HT1080 (cell line): Measurements from ENCODE around the gene FARP1. TPM values are rescaled to one million over a fixed set of nuclear protein-coding genes. Genes with fewer than 3 reads are reported as not detected.

Experiments used
- DNase-seq: peaks from one replicate; pipeline ENCODE4 v3.0.0-alpha.2; 2015; ENCODE audit warnings: low read depth
- total RNA-seq: library from RNA; depleted of rRNA; stranded (reverse); fragments of >200 nt; shearing (Covaris generic); gene quantifications from 2 replicates; pipeline ENCODE4 v1.2.3, GENCODE V29; 2014

The FARP1 gene
- total RNA-seq, 1 experiment from 2014 or later, result 17.7 TPM

DNA sequence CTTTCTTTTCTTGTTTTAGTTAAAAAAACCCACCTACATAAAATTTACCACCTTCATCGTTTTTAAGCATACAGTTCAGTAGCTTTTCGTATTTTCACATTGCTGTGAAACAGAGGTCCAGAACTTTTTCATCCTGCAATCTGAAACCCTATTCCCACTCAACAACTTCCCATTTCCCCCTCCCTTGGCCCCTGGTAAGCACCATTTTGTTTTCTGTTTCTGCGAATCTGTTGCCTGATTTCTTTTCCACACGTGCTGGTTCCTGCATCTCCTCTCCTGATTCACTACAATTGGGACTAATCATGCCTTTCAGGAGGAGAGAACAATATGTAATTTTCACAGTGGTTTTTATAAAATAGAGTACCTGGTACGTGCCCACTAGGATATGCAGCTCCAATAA lies 183.4 kb downstream of the FARP1 start:
- no peak for DNase-seq

DNA sequence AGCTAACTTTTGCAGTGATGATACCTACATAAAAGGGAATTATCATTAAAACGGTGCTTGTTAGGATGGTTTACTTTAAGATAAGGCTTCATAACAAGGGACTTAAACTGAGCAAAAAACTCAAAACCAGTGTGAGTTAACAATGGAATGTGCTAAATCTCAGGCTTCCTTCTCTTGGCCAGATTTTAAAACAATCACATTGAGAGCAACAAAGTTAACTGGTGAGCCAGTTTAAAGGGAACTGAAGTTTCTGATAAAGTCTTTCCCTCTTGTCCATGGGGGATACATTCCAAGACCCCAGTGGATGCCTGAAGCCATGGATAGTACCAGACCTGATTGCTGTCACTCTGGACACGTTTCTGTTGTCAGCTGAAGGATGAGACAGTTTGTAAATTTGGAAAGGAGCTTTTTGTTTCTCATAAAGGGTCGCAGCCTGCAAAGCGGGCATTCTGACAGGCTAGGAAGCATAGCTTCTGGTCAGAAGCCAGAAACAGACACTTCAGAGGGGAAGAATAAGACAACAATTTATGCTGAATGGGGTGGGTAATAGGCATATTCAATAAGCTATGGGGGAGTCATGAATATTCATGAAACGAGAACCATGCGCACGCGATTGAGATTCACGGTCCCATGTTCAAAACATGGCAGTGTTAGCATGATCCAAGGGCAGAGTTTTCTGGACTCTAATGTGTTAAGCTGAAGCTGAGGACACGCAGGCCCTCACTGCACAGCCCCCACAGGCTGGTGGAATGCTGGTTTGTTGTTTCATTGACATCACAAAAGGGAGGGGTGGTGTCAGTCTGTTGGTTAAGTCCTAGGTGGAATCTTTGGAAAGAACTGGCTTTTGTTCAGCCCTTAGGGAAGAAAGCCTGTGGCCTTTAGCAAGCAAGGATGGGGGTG lies 184.7 kb downstream of the FARP1 start:
- no peak for DNase-seq

DNA sequence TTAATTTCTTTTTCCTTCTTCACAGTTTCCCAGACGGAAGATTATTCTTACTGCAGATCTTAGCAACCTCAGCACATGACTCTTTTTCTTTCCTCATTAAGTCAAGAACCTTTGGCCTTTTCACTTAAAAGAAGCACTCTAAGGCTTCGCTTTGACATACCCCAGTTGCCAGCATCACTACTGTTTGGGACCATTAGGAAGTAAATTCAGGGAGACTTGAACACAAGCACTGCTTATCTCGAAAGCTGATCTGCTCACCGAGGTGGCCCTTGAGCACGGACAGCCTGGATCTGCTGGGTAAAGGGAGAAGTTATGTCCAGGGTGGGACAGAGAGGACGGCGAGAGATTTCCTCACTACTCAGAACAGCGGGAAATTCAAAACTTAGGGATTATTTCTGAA lies 185.6 kb downstream of the FARP1 start:
- no peak for DNase-seq

DNA sequence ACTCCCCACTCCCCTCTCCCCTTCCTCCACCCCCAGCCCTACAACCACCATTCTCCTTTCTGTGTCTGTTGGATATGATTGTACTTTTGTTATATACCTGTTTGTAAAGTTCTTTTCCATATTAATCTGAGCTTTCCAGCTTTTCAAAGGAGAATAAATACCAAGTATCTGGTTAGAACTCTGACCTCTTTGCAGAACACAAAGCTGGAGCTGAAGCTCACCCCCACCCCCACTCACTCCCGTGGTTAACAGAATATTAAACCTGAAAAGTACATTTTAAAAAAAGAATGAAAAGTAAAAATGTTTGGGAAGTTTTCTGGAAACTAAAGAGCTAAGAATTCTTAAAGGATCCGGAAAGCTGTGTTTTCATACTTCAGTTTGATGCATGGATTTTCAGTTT lies 189.3 kb downstream of the FARP1 start:
- no peak for DNase-seq

DNA sequence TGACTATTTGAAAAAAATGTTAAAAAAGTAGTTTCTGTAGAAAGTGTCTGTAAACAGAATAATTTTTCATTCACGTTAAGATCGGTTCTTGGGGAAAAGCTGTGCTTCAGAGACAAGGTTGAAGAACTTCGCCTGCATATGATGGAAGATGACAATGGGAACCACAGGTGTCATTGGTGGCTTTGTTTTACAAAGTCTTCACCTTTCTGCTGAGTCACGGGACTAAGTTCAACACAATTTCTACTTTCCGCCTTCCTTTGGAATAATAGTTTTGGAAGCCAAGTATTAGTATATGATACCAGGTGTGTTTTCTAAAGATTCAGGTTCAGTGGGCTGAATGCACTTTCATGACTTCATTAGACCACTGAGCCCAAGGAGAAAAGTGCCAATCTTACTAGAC lies 189.8 kb downstream of the FARP1 start:
- DNase-seq, result no peak

DNA sequence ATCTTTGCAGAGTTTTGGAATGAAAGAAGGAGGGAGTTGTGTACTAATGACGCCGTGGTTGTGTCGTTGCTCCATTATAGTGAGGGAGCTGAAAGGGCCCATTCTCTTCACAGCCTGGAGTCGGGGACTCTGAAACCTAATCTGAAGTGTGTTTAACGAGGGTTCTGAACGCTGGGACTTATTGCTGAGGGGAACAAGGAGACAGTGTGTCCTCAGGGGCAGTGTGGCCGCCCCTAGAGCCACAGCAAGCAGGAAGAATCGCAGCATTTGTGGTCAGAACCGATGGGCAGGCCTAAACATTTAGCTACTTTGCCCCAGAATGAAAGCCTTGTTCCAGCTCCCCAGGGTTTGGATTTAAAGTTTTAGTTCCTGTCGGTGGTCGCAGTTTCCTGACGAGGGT lies 190.6 kb downstream of the FARP1 start:
- DNase-seq, result no peak

DNA sequence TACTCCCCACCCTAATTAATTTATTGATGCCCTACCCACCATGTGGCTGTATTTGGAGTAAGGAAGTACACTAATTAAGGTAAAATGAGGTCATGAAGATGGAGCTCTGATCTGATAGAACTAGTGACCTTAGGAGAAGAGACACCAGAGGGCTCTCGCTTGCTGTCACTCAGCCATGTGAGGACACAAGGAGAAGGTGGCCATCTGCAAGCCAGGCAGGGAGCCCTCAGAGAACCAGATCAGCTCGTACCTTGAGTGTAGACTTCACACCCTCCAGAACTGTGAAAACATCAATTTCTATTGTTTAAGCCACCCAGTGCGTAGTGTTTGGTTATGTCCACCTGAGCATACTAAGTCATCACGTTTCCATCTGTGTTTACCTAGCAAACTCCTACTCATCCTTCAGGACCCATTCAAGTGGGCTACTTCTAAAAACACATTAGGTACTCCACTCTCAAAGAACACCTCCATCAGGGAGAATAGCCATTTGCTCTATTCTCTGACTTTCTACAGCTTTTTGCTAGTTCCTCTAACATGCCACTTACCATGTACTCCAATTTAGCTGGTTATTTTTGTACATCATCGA lies 191.8 kb downstream of the FARP1 start:
- DNase-seq, result no peak

DNA sequence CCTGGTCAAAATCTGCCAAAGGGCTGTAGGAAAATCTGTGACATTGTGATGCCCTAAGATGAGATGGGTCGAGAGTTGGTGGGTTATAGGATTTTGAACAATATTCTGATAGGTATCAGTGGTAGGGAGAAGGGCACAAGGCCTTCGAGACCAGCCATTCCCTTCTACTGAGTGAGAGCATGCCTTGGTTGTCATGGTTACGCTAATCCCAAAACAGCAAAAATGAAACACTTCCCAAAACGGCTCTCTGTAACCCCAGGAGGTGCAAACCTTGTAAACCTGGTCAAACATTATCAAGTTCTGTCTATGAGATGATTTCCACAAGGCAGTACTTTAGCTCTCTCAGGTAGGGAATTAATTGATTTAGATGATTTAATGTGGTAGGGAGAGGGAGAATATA lies 192.8 kb downstream of the FARP1 start:
- DNase-seq, result no peak

DNA sequence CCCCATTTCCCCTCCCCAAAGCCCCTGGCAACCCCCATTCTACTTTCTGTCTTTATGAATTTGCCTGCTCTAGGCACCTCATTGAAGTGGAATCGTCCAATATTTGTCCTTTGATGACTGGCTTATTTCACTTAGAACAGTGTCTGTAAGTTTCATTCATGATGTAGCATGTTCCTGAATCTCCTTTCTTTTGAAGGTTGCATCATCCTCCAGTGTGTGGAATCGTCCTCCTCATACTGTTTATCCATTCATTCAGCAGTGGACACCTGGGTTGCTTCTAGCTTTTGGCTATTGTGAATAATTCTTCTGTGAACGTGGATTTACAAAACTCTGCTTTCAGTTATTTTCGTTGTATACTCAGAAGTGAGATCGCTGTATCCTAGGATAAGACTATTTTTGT lies 195.4 kb downstream of the FARP1 start:
- no peak for DNase-seq

DNA sequence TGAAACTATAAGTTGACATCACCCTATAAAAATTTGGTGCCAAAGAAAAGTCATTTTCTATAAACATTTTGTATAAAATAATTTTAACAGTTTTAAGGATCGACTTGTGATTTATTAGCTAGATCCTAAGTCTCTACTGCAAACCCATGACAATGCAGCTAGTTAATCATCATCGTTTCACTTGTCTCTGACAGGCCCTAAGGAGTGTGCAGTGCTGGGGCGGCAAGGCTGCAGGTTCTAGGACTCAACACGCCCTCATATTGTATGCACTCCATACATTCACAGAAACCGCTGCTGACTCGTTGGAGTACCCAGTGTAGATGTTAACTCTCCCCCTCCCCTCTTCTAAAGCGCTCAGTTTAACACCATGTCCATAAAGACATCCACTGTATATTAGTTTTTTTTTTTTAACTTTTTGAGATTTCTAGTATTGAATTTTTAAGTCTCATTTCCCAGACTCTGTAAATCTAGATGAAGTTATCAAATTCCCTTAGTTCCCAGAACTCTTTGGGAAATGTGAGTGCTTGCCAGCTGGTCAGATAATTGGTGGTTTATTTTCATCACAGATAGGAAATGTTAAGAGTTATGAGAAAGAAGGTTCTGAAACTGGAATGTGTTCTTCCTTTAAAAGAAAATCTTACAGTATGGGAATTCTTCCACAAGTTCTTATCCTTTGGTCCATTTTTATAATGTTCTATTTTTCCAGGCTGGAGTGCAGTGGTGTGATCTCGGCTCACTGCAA lies 197.0 kb downstream of the FARP1 start:
- DNase-seq, result no peak

DNA sequence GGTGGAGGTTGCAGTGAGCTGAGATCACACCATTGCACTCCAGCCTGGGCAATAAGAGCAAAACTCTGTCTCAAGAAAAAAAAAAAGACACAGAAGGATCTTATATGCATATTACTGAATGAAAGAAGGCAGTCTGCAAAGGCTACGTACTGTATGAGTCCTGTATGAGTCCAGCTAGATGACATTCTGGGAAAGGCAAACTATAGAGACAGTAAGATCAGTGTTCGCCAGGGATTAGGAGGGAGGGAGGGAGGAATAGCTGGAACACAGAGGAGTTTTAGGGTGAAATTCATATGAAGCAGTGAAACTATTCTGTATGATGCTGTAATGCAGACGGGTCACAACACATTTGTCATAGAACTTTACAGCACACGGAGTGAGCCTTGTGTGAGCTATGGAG lies 200.1 kb downstream of the FARP1 start:
- no peak for DNase-seq

DNA sequence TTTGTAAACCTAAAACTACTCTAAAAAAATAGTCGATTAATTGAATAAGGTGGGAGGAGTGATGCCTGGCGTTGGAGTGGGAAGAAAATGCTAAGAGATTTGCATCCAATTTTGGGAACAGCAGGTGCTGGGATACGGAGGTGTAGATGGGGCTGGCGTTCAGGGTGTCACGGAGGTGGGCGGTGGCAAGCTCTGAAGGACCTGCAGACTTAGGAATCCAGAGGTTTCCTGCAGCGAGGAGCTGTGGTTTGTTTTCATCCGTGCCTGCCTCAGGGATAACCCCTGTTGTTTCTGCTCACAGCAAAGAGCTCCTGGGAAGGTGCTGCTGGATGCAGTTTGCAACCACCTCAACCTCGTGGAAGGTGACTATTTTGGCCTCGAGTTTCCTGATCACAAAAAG lies 200.6 kb downstream of the FARP1 start:
- no peak for DNase-seq

DNA sequence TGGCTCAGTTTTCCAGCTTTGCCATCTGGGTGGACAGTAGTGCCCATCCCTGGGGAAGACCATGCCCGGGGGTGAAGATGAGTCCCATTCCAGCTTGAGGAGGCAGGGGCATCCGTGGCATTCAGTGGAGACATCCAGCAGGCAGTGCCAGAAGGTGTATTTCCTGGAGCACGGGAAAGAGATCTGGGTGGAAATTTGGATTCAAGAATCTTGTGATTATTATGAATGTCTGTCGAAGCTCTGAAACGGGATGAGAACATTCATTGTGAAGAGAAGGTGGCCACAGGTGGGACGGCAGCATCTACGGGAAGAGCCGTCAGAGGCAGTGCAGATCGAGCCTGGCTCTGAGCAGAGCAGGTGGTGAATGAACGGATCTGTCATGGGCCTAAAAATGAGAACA lies 201.5 kb downstream of the FARP1 start:
- DNase-seq, result no peak

DNA sequence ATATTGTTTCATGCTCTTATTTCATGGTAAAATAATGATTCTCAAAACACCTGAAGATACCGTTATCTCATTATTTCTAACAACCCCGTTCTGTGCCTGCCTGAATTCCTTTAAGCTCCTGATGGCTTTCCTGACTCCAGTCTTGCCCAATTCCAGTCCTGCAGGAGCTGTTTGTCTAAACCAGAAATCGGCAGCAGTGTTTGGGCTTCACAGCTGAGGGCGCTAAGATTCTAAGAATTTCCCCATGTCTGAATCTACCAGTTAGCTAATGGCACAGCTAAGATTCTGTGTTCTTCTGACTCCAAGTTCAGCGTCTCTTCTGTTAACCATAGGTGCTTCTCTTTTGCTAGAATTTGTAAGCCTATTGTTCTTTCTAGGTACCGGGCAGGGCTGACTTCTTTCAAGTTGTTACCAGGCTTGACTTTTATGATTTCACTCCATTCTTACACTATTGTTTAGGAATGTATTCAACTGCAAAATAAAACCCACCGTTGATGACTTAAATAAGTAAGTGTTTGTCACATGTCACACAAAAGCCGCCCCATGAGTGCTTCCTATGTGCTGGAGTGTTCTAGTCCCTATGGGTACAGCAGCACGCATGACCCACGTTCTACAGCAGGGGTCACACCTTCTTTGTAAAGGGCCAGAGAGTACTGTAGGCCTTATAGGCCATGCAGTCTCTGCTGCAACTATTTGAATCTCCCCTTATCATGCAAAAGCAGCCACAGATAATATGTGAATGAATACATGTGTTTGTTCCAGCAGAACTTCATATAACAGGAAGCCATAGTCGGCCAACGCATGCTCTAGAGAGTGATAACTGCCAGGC lies 202.4 kb downstream of the FARP1 start:
- no peak for DNase-seq

DNA sequence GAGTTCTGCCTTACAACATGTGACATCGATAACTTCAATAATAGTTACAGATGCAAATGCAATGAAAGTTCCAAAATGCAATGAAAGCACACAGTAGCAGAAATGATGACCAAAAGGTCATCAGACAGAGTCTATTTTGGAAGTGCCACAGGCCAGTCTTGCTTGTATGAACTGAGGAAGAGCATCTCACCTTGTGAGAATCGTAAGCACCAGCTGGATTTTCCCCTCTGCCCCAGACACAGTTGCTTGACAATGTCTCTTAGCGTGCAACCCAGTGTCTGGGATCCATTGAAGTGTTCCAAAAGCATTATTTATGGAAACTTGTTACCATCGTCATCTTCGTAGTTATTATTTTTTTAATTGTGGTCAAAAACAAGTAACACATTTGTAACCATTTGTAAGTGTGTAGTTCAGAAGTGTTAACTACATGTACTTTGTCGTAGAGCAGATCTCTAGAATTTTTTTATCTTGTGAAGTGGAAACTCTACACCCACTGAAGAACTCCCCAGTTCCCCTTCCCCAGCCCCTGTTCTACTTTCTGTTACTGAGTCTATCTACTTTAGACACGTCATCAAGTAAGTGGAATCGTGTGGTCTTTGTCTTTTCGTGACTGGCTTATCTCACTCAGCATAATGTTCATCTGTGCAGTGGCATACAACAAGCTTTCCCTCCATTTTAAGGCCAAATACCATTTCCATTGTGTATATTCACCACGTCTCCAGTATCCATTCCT lies 204.2 kb downstream of the FARP1 start:
- DNase-seq, result no peak

DNA sequence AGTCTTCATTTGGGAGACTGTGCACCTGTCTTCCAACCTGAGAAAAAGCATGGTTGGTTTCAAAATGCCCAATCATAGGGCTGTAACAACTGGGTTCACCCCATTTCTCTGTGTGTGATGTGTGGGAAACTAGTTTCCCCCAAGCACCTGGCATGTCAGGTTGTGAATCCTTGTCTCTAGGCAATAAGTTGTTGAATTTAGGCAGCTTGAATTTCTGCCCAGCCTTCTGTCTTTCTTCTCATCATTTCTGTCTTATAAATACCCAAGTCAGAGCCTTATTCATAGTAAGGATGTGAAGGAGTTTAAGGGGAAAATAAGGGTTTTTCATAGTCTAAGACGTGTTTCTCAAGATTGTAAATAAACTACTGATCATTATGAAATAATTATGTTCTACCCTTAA lies 204.9 kb downstream of the FARP1 start:
- no peak for DNase-seq

DNA sequence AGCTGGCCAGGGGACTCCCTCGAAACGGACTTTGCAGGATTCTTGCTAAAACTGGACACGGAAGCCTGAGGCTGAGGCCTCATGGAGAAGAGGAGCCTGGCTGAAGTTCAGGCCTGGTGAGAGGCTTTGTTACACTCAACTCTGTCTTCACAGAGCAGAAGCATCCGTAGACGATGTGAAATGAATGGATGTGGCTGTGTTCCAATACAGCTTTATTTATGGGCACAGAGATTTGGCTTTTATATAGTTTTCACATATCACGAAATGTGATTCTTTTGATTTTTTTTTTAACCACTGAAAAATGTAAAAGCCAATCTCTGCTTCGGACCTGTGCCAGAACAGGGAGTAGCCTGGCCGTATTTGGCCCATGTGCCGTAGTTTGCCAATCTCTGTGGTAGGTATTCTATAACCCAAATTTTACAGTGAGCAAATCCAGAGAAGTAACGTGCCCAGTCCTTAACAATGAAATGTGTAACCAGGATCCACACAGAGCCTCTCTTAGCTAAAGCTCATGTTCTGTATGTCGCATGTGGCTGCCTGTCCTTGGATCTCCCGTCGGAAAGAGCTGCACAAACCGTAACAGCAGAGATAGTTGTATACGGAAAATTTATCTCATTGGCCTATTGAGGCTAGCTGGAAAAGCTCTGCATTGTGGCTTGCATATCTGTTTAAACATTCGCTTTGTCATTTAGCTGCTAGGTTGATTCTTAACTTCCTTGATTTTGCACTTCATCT lies 205.7 kb downstream of the FARP1 start:
- no peak for DNase-seq

DNA sequence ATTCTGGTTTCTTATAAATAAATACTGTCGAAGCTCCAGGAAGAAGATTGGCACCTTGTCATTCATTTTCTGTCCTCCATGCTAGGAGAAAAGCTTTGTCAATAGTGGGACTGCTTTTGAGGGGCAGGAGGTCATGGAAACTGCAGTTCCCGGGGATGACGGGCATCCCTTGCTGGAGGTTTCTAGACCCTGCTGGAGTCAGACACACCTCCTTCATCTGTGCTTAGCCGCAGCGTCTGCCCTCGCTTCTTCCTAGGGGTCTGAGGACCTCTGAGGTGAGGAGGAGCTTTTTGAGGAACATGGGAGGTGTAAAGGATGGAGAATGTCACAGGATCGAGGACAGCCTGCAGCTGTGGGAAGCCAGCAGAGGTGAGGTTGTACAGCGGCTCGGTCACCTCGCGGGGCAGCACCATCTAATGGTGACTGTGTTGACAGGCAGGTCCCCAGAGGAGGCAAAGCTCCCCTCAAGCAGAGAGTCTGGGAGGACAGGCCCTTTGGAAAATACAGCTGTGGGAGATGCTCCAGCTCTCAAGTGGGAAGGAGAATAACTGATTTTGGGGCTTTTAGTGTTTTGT lies 206.9 kb downstream of the FARP1 start:
- no peak for DNase-seq

DNA sequence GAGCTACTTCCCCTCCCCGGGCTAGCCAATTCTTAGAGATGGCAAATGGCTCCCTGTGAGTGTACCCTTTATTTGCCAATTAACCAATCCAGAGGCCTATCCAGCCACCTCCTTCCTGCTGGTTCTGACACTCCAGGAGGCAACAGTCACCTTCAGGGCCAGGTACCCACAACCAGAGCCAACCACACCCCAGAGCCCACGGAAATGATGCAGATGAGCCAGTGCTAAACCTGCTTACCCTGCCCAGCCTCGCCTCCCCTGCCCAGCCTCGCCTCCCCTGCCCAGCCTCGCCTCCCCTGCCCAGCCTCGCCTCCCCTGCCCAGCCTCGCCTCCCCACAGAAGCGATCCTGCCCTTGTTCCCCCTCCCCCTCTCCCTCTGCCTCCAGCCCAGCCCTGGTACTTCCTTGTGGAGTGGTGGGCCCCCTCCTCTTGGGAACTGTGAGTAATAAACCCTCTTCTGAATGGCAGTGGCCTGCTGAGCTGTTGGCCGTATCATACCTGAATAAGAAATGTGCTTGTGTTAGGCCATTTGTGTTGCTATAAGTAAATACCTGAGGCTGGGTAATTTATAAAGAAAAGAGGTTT lies 207.9 kb downstream of the FARP1 start:
- no peak for DNase-seq
